HepG2 (cell line): ENCODE data around the gene OR2M3. TPM values are rescaled to one million over a fixed set of nuclear protein-coding genes. Genes with fewer than 3 reads are reported as not detected.

Source experiments
- ATAC-seq: fragments of 200-7000 bp; cut with Tn5 transposase; 3 replicates; pipeline ENCODE4 v1.9.1; 2020; ENCODE audit warnings: mild to moderate bottlenecking, moderate library complexity
- BruUV-seq: library from RNA; stranded (reverse); fragments of 400-500 nt; replicated peaks from 2 replicates; lab custom pipeline; 2021; lab: Mats Ljungman, UMichigan
- CTCF ChIA-PET: fragments of 300-600 bp; formaldehyde crosslinking; extraction: SDS; loops from one replicate; lab custom pipeline; 2021; ENCODE audit warnings: low total read pairs, inconsistent platforms, low intra/inter-chr PET ratio; lab: Yijun Ruan, JAX
- POLR2A ChIA-PET: fragments of 350-600 bp; sonication (Branson Sonifier 250); formaldehyde crosslinking; loops from one replicate; lab custom pipeline; 2020; ENCODE audit warnings: antibody characterized with exemption, inconsistent platforms; lab: Yijun Ruan, JAX
- DNase-seq: peaks from one replicate; pipeline ENCODE4 v3.0.0-alpha.2; 2015; ENCODE audit warnings: low spot score
- FAIRE-seq: peaks from 3 replicates; lab custom pipeline; 2011; peaks lifted over from hg19 to GRCh38; lab: Jason Lieb, UNC
- H2AFZ ChIP-seq: one replicate; pipeline ENCODE4 v1.6.1; 2011; ENCODE audit warnings: low read length, inconsistent platforms
- H3K27ac ChIP-seq: fragments of 300-600 bp; 3 replicates; pipeline ENCODE4 v1.8.0; 2011; ENCODE audit warnings: mixed run types, mild to moderate bottlenecking, mixed read lengths, low read length, inconsistent platforms; ENCODE audit not compliant: insufficient read depth; ENCODE audit errors: extremely low read length
- H3K27me3 ChIP-seq, 2 experiments: fragments of 200-600 bp in 1 of 2; 2 replicates in 1 of 2; 3 replicates in 1 of 2; pipeline versions ENCODE4 v1.6.0 to v1.8.0; 2011; ENCODE audit warnings: low read length in 2 of 2, mild to moderate bottlenecking in 2 of 2, moderate library complexity in 2 of 2, inconsistent platforms in 1 of 2; ENCODE audit not compliant: insufficient read depth in 2 of 2, control insufficient read depth in 1 of 2
- H3K36me3 ChIP-seq, 2 experiments: fragments of 200-600 bp in 1 of 2; replicated peaks in 1 of 2; 2 replicates in 1 of 2; 3 replicates in 1 of 2; pipeline versions ENCODE4 v1.5.1 to v1.8.0; 2011; ENCODE audit warnings: low read length in 2 of 2, inconsistent platforms in 1 of 2; ENCODE audit not compliant: insufficient read depth in 2 of 2, control insufficient read depth in 1 of 2
- H3K4me1 ChIP-seq: 2 replicates; pipeline ENCODE4 v1.5.1; 2012; ENCODE audit warnings: low read length, inconsistent platforms; ENCODE audit not compliant: insufficient read depth
- H3K4me2 ChIP-seq: 2 replicates; pipeline ENCODE4 v1.6.0; 2011; ENCODE audit warnings: low read depth, low read length, inconsistent platforms
- H3K4me3 ChIP-seq, 3 experiments: fragments of 200-600 bp in 1 of 3; sonication (generic), shearing (Covaris generic) in 1 of 3; replicated peaks in 1 of 3; 2 replicates each; pipeline ENCODE4 v1.5.1; 2011 to 2016; ENCODE audit warnings: low read length in 3 of 3, inconsistent platforms in 2 of 3, low read depth in 2 of 3, mild to moderate bottlenecking in 2 of 3, control low read depth in 1 of 3, mixed read lengths in 1 of 3; ENCODE audit not compliant: insufficient read depth in 1 of 3
- H3K79me2 ChIP-seq: one replicate; pipeline ENCODE4 v1.6.1; 2011; ENCODE audit warnings: low read length, inconsistent platforms; ENCODE audit not compliant: insufficient read depth
- H3K9ac ChIP-seq: 2 replicates; pipeline ENCODE4 v1.6.0; 2011; ENCODE audit warnings: mild to moderate bottlenecking, low read depth, low read length, inconsistent platforms; ENCODE audit not compliant: insufficient read depth
- H3K9me3 ChIP-seq: 2 replicates; pipeline ENCODE4 v1.5.1; 2012; ENCODE audit warnings: mild to moderate bottlenecking, low read length
- H4K20me1 ChIP-seq: 2 replicates; pipeline ENCODE4 v1.6.0; 2011; ENCODE audit warnings: inconsistent platforms, mild to moderate bottlenecking, low read length, moderate library complexity; ENCODE audit not compliant: insufficient read depth
- NR1H2 ChIP-seq: sonication (generic); formaldehyde crosslinking; IDR thresholded peaks from 2 replicates; pipeline ENCODE4 v1.8.1; 2022; ENCODE audit warnings: low read depth, missing genetic modification reagents, borderline replicate concordance
- PITX1 ChIP-seq: sonication (generic); formaldehyde crosslinking; IDR thresholded peaks from 2 replicates; pipeline ENCODE4 v1.5.1; 2020; ENCODE audit warnings: mild to moderate bottlenecking, missing genetic modification reagents
- TMF1 ChIP-seq: sonication (generic); formaldehyde crosslinking; IDR thresholded peaks from 2 replicates; pipeline ENCODE4 v1.8.1; 2022; ENCODE audit warnings: low read depth, missing genetic modification reagents
- WIZ ChIP-seq: sonication (generic); formaldehyde crosslinking; IDR thresholded peaks from 2 replicates; pipeline ENCODE4 v1.5.1; 2020; ENCODE audit warnings: mild to moderate bottlenecking, missing genetic modification reagents
- ZFP62 ChIP-seq: sonication (generic); formaldehyde crosslinking; IDR thresholded peaks from 2 replicates; pipeline ENCODE4 v1.4.0; 2020; ENCODE audit warnings: missing genetic modification reagents
- WGBS: methylation state at CpG from one replicate; pipeline ENCODE4 v1.1.6; 2017; ENCODE audit warnings: low lambda C conversion rate; 5-methylcytosine and 5-hydroxymethylcytosine counted together
- in situ Hi-C: cut with HindIII; loops from 2 replicates; pipeline ENCODE4 v1.10.0; 2017; ENCODE audit warnings: low pct_unique_long_range_greater_than_20kb; ENCODE audit not compliant: extremely low pct_ligation_motif_present
- intact Hi-C: fragments of 100-400 bp; cut with micrococcal nuclease; formaldehyde crosslinking; loops from one replicate; pipeline ENCODE4 v1.10.0; 2022; ENCODE audit not compliant: unreplicated experiment
- polyA plus RNA-seq, 8 experiments: library from polyadenylated mRNA; depleted of rRNA in 3 of 8; stranded (reverse) in 7 of 8; unstranded in 1 of 8; fragments of >200 nt; fragmentation: Illumina TruSeq in 4 of 8; extraction: Trizol in 4 of 8; gene quantifications; 2 replicates each; pipeline versions ENCODE4 v1.2.1 to v1.2.3, GENCODE V29; 2011 to 2016; ENCODE audit warnings: low read depth in 4 of 8, missing spikeins in 1 of 8, mixed read lengths in 1 of 8; ENCODE audit not compliant: insufficient read depth in 1 of 8
- total RNA-seq, 5 experiments: library from RNA; depleted of rRNA; stranded (reverse); fragments of >200 nt; fragmentation: Illumina TruSeq; extraction: Trizol; gene quantifications; 2 replicates each; pipeline ENCODE4 v1.2.3, GENCODE V29; 2016; ENCODE audit warnings: low read depth in 1 of 5
- TF ChIP-seq, protein P1 (sequence below): sonication (generic); formaldehyde crosslinking; IDR thresholded peaks from 2 replicates; pipeline ENCODE4 v1.9.0; 2022; ENCODE audit warnings: low read depth, missing genetic modification reagents
- TF ChIP-seq, protein P2 (sequence below): IDR thresholded peaks from 2 replicates; pipeline ENCODE4 v1.6.1; 2016; ENCODE audit warnings: missing compliant biosample characterization, missing genetic modification reagents, borderline replicate concordance
- TF ChIP-seq, protein P3 (sequence below): sonication (generic); formaldehyde crosslinking; IDR thresholded peaks from 2 replicates; pipeline ENCODE4 v1.4.0; 2020; ENCODE audit warnings: missing genetic modification reagents, borderline replicate concordance

OR2M3 gene
- total and polyA plus RNA-seq, 2 of the 13 experiments (the other 11 are each of a cell fraction or from before 2014, with no cell fraction given), result not detected

DNA sequence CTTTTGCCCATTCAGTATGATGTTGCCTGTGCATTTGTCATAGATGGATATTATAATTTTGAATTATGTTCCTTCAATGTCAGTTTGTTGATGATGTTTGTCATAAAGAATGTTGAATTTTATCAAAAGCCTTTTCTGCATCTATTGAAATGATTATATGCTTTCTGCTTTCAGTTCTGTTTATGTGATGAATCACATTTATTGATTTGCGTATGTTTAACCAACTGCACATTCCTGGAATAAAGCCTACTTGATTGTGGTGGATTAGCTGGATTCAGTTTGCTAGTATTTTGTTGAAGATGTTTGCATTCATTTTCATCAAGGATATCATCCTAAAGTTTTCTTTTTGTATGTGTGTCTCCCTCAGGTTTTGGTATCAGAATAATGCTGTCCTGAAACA, 28.5 kb downstream of the OR2M3 start:
- CTCF ChIA-PET, result no interaction called here

More for the DNA sequence above, 28.5 kb downstream of the OR2M3 start:
- Histone ChIP-seq H3K9me3 (peaks cover 82% of the 10 kb centered on the region), H3K4me2 (no peak overlapping the region), H3K27me3 (no peaks in the 10 kb centered on the region), H3K27ac (no peak overlapping the region), H3K36me3 (no peaks in the 10 kb centered on the region), H4K20me1 (no peaks in the 10 kb centered on the region), H3K4me3 (no peak overlapping the region), H3K79me2 (no peaks in the 10 kb centered on the region), H3K9ac (no peak overlapping the region), H3K4me1 (no peaks in the 10 kb centered on the region), H2AFZ (no peak overlapping the region)
- no TSS peak for BruUV-seq
- ATAC-seq (no peak), DNase-seq (no peak), FAIRE-seq (no peak)
- TF ChIP-seq ZFP62 (CRISPR knock-in tag), result no peak
- TF ChIP-seq TMF1 (CRISPR knock-in tag), result no peak
- TF ChIP-seq, protein P1, sequence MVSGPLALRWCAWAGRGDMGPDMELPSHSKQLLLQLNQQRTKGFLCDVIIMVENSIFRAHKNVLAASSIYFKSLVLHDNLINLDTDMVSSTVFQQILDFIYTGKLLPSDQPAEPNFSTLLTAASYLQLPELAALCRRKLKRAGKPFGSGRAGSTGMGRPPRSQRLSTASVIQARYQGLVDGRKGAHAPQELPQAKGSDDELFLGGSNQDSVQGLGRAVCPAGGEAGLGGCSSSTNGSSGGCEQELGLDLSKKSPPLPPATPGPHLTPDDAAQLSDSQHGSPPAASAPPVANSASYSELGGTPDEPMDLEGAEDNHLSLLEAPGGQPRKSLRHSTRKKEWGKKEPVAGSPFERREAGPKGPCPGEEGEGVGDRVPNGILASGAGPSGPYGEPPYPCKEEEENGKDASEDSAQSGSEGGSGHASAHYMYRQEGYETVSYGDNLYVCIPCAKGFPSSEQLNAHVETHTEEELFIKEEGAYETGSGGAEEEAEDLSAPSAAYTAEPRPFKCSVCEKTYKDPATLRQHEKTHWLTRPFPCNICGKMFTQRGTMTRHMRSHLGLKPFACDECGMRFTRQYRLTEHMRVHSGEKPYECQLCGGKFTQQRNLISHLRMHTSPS (CRISPR knock-in tag), result no peak
- TF ChIP-seq, protein P2, sequence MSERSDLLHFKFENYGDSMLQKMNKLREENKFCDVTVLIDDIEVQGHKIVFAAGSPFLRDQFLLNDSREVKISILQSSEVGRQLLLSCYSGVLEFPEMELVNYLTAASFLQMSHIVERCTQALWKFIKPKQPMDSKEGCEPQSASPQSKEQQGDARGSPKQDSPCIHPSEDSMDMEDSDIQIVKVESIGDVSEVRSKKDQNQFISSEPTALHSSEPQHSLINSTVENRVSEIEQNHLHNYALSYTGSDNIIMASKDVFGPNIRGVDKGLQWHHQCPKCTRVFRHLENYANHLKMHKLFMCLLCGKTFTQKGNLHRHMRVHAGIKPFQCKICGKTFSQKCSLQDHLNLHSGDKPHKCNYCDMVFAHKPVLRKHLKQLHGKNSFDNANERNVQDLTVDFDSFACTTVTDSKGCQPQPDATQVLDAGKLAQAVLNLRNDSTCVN (CRISPR knock-in tag), result no peak
- TF ChIP-seq, protein P3, sequence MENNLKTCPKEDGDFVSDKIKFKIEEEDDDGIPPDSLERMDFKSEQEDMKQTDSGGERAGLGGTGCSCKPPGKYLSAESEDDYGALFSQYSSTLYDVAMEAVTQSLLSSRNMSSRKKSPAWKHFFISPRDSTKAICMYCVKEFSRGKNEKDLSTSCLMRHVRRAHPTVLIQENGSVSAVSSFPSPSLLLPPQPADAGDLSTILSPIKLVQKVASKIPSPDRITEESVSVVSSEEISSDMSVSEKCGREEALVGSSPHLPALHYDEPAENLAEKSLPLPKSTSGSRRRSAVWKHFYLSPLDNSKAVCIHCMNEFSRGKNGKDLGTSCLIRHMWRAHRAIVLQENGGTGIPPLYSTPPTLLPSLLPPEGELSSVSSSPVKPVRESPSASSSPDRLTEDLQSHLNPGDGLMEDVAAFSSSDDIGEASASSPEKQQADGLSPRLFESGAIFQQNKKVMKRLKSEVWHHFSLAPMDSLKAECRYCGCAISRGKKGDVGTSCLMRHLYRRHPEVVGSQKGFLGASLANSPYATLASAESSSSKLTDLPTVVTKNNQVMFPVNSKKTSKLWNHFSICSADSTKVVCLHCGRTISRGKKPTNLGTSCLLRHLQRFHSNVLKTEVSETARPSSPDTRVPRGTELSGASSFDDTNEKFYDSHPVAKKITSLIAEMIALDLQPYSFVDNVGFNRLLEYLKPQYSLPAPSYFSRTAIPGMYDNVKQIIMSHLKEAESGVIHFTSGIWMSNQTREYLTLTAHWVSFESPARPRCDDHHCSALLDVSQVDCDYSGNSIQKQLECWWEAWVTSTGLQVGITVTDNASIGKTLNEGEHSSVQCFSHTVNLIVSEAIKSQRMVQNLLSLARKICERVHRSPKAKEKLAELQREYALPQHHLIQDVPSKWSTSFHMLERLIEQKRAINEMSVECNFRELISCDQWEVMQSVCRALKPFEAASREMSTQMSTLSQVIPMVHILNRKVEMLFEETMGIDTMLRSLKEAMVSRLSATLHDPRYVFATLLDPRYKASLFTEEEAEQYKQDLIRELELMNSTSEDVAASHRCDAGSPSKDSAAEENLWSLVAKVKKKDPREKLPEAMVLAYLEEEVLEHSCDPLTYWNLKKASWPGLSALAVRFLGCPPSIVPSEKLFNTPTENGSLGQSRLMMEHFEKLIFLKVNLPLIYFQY (CRISPR knock-in tag), result no peak
- TF ChIP-seq NR1H2 (CRISPR knock-in tag), result no peak
- no peak for TF ChIP-seq WIZ (CRISPR knock-in tag)
- TF ChIP-seq PITX1, result no peak
- in situ Hi-C loops (no loop called here), intact Hi-C loops (no loop called here)
- POLR2A ChIA-PET, result no interaction called here
- WGBS, result 3% methylated on average over 1 of the region's 1 CpG
